ENCODE measurements around the gene ZDHHC8.

ZDHHC8 gene

GRCh38 chr22:20124083-20124787 is 7.4 kb upstream of the ZDHHC8 start:
- H3K4me3 ChIP-seq (ENCODE audit: low read depth, low read length), result no peak overlapping the region
- no peak for TF ChIP-seq CTCF (IDR thresholded peaks at IDR 0.05; ENCODE audit: borderline replicate concordance, insufficient read depth, low read depth, low read length)

DNA sequence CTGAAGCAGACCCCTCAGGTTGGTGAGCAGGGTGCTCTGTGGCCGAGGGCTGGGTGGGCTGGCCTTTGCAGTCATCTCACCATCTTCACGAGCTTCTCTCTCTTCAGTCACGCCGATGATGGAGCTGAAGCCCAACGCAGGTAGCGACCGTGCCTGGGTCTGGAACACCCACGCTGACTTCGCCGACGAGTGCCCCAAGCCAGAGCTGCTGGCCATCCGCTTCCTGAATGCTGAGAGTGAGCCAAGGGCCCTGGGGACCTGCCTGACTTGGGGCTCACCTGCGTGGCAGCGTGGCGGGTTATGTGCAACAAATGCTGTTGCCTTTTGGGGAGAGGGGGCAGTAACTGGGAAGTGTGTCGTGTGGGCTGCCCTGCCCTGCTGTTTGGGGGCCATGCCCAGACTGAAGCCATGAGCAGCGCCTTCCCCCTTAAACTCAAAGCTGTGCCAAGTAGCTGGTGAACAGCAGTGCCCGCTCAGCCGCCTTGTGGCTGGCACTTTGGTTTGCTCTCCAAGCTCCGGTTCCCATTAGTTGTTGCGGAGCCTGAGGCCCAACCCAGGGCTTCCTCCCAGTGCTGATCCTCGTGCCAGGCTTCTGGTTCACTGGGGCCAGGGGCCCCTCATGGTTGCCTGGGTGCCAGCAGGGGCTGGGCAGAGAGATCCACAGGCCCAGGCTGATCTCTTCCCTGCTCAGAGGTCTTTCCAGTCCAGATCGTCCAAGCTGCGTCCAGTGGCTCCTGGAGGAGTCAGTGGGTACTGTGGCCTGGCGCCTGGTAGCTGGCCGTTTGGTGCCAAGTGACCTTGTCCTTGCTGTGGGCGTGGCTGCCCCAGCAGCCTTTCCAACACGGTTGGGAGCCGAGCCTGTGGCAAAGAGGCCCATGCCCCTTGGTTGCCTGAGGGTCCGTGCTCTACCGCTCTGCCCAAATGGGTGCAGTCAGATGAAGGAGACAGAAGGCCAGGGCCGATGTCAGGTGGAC is 6.1 kb upstream of the ZDHHC8 start:
- no peak overlapping the region for H3K4me3 ChIP-seq (ENCODE audit: low read depth, low read length)
- TF ChIP-seq CTCF (IDR thresholded peaks at IDR 0.05; ENCODE audit: borderline replicate concordance, insufficient read depth, low read depth, low read length), result no peak

DNA sequence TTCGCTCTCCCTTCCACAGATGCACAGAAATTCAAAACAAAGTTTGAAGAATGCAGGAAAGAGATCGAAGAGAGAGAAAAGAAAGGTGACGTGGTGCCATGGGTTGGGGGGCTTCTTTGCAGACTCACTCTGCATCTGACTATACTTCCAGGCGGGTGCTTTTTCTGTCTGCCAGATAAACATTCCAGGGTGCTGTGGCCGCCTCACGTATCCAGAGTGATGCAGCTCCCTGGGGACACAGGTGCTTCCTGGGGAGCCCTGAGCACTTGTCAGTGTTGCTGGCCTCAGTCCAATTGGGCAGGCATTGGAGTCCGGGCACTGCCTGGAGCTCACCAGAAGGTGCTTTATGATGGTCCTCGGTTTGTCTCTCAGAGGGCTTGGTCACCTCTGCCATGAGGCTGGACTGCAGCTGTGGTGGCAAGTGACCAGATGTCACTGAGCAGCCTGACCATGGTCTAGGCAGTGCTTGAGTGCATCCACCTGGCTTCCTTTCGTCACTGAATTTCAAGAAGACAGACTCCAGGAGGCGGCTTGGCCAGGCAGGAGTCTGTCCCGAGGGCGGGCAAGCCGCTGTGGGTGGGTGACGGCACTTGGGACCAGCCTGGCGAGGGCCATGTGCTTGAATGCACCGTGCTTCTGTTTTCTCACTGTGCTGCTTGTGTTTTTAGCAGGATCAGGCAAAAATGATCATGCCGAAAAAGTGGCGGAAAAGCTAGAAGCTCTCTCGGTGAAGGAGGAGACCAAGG is 5.1 kb upstream of the ZDHHC8 start:
- no peak overlapping the region for H3K4me3 ChIP-seq (ENCODE audit: low read depth, low read length)
- TF ChIP-seq CTCF (IDR thresholded peaks at IDR 0.05; ENCODE audit: borderline replicate concordance, insufficient read depth, low read depth, low read length), result no peak

DNA sequence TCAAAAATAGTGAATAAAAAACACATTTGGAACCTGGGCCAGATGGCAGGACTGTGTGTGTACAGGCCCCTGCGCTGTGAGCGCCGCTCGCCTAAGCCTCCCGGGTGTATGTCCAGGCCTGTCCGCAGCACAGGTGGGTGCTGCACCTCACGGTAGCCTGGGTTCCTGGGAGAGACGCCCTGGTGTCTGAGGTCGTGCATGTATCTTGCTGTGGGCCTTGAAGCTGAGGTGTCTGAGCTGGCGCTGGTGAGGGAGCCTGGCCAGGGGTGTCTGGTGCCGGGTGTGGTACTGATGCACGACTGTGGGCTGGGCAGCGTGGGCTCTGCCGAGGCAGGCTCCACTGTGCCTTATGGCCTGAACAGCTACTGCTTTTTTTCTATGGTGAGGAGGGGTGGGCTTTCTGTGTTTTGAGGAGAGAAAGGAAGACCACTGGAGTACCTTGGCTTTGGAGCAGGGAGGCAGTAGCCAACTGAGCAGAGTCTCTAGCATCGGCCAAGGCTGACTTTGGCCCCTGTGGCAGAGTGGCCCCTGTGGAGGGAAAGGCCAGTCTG is 4.2 kb upstream of the ZDHHC8 start:
- H3K4me3 ChIP-seq (ENCODE audit: low read depth, low read length), result no peak overlapping the region
- TF ChIP-seq CTCF (IDR thresholded peaks at IDR 0.05; ENCODE audit: borderline replicate concordance, insufficient read depth, low read depth, low read length), result no peak

- H3K4me3 ChIP-seq (ENCODE audit: low read depth, low read length), result no peak overlapping the region
- TF ChIP-seq CTCF (IDR thresholded peaks at IDR 0.05; ENCODE audit: borderline replicate concordance, insufficient read depth, low read depth, low read length), result no peak
These were observed 3.6 kb upstream of the ZDHHC8 start for GRCh38 chr22:20127869-20128618.

GRCh38 chr22:20128619-20128901 is 3.0 kb upstream of the ZDHHC8 start:
- no peak overlapping the region for H3K4me3 ChIP-seq (ENCODE audit: low read depth, low read length)
- no peak for TF ChIP-seq CTCF (IDR thresholded peaks at IDR 0.05; ENCODE audit: borderline replicate concordance, insufficient read depth, low read depth, low read length)

Measured in GM12875 (cell line).